ENCODE measurements around the gene AKAP13.

DNA sequence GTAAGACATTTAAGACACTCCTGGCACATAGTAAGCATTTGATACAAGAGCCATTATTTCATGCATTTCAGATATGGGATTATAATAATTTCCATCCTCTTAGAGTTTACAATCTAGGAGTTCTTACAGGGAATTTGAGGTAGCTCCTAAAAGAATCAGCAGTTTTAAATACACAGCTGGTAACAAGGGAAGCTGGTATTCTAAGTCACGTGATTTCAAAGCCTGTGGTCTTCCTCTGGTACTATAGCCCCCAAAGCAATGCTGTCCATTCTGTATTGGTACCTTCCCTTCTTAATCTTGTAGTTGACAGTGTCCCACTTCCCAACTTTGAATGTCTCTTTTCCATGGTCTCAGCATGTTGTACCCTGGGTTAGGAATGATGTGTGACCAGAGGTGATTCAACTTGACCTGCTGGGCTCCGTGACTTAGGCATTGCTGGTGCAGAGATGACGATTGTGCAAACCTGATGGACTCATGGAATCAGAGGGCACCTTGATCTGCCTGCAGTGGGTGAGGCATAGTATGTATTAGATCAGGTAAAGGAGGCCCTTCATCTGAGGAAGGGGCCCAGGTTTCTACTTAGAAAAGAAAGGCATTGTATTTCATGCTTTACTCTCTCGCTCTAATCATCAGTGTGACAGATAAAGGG, 122.9 kb downstream of the AKAP13 start:
- TF ChIP-seq, protein P1, sequence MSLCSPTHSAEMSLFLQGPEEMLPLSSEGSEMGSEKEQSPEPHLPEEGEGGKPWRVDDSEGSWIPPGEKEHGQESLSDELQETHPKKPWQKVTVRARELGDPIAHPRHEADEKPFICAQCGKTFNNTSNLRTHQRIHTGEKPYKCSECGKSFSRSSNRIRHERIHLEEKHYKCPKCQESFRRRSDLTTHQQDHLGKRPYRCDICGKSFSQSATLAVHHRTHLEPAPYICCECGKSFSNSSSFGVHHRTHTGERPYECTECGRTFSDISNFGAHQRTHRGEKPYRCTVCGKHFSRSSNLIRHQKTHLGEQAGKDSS (CRISPR knock-in tag; IDR thresholded peaks at IDR 0.05; ENCODE audit: borderline replicate concordance, low read depth), result no peak
- TF ChIP-seq, protein P2, sequence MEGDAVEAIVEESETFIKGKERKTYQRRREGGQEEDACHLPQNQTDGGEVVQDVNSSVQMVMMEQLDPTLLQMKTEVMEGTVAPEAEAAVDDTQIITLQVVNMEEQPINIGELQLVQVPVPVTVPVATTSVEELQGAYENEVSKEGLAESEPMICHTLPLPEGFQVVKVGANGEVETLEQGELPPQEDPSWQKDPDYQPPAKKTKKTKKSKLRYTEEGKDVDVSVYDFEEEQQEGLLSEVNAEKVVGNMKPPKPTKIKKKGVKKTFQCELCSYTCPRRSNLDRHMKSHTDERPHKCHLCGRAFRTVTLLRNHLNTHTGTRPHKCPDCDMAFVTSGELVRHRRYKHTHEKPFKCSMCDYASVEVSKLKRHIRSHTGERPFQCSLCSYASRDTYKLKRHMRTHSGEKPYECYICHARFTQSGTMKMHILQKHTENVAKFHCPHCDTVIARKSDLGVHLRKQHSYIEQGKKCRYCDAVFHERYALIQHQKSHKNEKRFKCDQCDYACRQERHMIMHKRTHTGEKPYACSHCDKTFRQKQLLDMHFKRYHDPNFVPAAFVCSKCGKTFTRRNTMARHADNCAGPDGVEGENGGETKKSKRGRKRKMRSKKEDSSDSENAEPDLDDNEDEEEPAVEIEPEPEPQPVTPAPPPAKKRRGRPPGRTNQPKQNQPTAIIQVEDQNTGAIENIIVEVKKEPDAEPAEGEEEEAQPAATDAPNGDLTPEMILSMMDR (CRISPR knock-in tag; IDR thresholded peaks at IDR 0.05), result no peak
- no peak for TF ChIP-seq MAFK (conservative IDR thresholded peaks at IDR 0.05 in 1 of 2, IDR thresholded peaks at IDR 0.05 in 1 of 2; ENCODE audit: low read length in 2 of 2)
- TF ChIP-seq TAF1 (CRISPR knock-in tag; IDR thresholded peaks at IDR 0.05), result no peak
- no peak for TF ChIP-seq POLR2AphosphoS5 (IDR thresholded peaks at IDR 0.05; ENCODE audit: low read depth, low read length)
- no peak for TF ChIP-seq ZNF3 (CRISPR knock-in tag; IDR thresholded peaks at IDR 0.05)
- no peak for TF ChIP-seq ZNF232 (CRISPR knock-in tag; IDR thresholded peaks at IDR 0.05; ENCODE audit: borderline replicate concordance)
- TF ChIP-seq BRCA1 (CRISPR knock-in tag; IDR thresholded peaks at IDR 0.05), result no peak
- TF ChIP-seq GATAD1 (CRISPR knock-in tag; IDR thresholded peaks at IDR 0.05), result no peak
- no peak for TF ChIP-seq POLR2A (IDR thresholded peaks at IDR 0.05; ENCODE audit: insufficient read depth in 1 of 2, low read depth in 2 of 2, low read length in 2 of 2)
